ENCODE data around the gene JHY.

JHY gene

DNA sequence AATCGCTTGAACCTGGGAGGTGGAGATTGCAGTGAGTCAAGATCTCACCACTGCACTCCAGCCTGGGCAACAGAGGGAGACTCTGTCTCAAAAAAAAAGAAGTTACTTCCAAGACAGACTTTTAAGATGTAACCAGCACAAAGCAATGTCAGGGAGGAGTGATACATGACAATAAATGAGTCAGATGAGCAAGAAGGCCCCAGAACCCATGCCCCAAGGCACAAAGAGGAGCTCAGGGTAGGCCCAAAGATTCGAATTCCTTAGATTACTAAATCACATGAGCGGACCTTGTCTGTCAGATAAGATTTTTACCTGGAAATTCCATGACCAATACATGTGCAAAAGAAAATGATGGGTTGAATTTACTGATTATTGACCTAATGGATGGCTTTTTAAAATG, 10.5 kb upstream of the JHY start:
- no peak for DNase-seq (ENCODE audit: low read depth)

DNA sequence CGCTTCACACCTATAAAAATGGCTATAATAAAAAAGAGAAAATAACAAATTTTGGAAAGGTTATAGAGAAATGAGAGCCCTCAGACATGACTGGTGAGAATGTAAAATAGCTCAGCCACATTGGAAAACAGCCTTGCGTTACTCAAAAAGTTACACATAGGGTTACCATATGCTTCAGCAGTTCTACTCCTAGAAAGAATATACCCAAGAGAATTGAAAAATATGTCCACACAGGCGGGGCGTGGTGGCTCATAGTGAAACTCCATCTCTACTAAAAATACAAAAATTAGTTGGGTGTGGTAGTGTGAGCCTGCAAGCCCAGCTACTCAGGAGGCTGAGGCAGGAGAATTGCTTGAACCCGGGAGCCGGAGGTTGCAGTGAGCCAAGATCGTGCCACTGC, 7.6 kb upstream of the JHY start:
- DNase-seq (ENCODE audit: low read depth), result no peak

DNA sequence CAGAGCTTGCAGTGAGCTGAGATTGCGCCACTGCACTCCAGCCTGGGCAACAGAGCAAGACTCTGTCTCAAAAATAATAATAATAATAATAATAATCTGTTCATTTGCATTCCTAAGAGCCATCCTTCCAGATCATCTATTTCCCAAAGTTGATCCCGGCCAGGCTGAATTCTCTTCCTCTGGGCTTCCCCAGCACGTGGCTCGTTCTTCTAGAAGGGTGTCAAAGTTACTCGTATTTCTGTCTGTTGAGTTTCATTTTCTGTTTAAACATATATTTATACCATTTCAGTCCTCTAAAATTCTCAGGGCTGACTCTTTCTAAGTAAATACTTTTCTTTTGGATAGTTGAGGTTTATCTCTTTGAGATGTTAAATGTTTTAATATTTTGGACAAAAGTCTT, 4.8 kb upstream of the JHY start:
- no peak for DNase-seq (ENCODE audit: low read depth)

DNA sequence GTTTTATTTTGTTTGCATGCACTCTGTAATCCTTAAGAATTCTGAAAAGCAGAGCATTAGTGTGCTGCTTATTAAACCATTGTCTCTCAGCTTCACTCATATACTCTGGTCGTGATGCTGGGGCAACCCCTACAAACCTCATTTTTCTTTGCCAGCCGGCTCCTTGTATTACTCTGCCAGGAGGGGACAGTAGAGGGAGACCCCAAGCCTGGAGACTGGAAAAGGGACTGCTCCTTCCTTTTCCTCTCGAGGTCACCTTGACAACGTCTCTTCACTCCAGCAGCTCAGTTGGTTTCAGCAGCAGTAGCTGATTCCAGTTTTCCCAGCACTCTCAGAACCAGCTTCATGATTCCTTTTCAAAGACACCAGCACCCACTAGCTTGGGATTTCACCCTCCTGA, 2.8 kb upstream of the JHY start:
- no peak for DNase-seq (ENCODE audit: low read depth)

DNA sequence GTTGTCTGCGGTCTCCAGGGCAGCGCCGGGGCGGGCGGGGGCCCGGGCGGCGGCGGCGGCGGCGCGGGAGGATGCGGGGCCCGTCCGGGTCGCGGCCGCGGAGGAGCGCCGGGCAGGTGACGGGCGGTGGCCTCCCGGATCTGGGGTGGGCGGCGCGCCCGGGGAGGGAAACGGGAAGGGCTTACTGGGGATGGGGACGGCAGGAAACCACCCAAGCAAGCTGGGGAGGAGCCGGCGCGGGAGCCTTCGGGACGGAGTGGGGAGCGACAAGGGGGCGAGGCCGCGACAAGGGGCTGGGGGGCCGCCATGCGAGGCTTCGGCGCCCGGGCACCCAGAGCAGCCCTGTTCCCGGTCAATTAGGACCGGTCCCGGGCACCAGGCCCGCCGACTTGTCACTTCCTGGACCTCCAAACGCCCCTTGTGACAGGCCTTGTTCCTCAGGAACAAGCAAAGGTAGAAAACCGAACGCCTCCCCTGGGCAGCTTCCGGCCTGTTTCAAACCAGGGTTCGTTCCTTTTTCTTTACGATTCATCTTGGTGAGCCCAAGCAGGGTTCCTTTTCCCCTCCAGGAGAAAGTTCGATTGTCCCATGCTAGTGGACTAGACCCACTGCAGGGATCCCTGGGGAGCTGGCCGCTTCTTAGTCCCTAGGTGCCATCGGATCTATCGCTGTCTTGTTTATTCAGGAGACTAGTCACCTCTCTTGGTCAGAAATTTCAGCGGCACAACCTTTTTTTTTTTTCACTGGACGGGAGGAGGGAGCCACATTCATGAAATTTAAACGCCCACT, 492 bp downstream of the JHY start:
- peak; percentile 22 for DNase-seq (ENCODE audit: low read depth)

DNA sequence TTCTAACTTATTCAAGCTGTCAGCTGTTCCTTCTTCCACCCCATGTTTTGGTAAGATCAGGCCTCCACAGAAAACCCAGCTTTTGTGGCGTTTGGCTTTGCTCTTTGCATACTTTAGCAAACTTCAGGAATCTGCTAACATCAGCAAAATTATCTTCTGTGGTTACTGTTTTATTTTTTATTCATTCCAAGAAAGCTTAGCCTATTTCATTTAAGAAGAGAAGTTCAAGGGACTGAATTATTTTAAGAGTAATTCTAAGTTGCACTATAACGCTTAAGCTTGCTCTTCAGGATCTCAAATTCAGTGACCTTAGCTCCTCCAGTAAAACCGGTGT, 1.1 kb downstream of the JHY start:
- no peak for DNase-seq (ENCODE audit: low read depth)

DNA sequence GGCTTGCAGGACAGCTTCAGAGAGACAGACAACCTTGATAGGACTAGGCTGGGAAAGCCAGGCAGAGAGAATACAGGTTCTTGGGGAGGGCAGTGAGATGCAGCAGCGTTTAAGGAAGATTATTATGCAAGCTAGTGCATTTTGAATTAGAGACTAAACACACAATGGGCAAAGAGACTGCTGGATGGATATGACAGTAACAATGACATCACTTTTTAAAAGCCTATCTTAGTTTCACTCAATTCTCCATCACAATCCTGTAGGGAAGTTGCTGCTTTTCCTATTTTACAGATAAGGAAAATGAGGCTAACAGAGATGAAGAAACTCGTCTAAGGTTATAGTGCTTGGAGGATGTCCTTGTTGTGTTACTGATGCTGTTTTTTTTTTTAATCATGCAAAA, 5.6 kb downstream of the JHY start:
- DNase-seq (ENCODE audit: low read depth), result no peak

DNA sequence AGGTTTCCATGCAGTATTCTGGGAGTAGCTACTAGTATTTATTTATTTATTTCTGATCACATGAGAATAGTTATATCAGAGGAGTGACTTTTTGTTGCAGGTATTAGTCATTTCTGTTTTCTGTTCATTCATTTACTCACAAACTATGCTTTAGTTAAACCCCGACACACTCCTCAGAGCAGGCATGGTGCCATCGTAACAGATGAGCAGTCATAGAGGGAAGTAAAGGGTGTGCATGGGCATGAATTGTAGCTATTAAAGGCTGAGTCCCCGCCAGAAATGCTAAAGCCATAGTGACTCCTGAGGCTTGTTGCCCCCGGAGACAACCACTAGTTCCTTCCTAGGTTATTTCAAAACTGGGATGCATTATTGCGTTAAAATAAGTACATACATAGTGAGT, 10.6 kb downstream of the JHY start:
- DNase-seq (ENCODE audit: low read depth), result no peak

DNA sequence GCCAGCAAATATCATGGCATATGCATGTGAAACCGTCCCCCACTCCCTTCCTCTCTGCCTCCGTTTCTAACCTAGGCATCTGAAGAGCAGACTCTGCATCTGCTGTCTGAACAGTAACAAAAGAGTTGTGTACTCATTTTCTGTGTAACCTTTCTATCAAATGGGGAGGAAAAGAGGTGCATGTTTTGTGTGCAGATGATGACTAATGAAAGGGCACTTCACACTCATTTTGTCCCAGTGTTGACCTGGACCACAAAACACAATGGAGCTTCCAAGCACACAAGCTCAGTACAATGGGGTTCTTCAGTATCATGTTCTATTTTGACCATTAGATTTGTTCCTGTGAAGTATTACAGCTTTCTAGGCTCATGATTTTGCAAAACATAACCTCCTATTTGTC, 13.0 kb downstream of the JHY start:
- DNase-seq (ENCODE audit: low read depth), result no peak

DNA sequence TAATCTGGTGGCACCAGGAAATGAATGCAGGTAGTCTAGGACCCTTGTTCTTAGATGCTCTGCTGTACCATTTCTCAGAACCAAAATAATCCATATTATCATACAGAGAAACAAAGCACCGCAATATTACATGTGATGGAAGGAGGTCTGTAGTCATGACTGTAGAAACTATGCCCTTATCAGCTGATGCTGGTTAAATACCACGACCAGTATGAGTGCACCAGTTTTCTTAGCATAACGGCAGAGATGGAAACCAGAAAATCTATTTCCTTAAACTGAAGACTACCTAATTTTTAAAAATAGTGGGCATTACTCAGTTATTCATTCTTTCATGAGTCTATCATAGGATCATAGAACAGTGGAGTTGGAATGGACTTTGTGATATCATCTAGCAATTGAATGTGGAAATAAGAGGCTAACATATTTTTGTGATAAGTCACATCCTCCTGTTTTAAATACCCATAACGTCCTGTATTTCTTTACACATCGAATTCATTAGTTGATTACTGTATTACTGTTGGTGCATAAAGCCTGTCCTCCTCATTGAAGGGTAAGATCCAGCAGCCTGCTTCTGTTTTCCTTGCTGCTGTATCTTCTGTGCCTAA, 15.1 kb downstream of the JHY start:
- no peak for DNase-seq (ENCODE audit: low read depth)

DNA sequence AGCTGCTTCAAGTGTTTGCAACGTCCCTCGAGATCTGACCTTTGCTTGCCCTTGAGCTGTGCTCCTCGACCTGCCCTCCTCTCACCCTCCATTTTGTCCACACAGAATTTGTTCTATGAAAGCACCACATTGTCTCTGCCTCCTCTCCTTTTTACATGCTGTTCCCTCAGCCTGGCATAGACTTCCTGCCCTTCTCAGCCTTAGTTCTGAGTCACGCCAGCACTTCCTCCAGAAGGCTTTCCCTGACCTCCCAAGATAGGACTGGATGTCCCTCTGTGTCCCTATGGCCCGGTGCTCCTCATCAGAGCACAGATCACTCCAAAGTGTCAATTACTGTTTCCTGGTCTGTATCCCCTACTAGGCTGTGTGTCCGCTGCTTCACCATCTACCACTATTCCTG, 16.2 kb downstream of the JHY start:
- no peak for DNase-seq (ENCODE audit: low read depth)

DNA sequence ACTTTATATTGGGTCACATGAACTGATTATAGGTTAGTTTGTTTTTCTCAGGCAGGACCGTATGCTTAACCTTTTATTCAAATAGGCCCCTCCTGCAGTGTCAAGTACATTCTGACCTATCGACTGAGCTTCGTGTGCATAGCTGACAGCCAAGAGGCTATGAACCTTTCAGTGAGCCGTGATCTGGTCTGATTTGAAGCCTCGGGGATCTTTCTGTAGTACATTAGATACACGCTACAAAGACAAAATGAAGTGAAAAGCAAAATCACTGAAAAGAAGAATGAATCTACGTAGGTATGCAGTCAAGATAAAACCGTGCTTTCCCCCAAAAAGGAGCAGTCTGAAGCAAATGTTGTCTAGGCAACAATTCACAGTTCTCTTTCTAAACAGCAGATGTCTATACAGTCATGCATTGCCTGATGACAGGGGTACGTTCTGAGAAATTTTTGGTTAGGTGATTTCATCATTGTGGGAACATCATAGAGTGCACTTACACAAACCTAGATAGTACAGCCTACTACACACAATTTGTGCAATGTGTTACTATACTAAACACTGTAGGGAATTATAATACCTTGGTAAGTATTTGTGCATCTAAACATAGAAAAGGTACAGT, 18.1 kb downstream of the JHY start:
- DNase-seq (ENCODE audit: low read depth), result no peak

DNA sequence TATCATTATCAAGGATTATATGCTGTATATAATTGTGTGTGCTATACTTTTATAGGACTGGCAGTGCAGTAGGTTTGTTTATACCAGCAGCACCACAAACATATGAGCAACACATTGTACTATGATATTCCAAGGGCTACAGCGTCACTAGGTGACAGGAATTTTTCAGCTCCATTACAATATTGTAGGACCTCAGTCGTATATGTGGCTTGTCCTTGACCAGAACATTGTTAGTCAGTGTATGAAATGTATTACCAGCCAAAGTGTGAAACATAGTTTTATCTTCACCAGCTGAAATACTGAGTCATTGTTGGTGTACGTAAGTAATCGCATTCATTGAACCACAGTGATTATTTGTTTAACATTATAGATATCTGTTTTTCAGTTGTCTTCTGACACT, 20.4 kb downstream of the JHY start:
- DNase-seq (ENCODE audit: low read depth), result no peak

DNA sequence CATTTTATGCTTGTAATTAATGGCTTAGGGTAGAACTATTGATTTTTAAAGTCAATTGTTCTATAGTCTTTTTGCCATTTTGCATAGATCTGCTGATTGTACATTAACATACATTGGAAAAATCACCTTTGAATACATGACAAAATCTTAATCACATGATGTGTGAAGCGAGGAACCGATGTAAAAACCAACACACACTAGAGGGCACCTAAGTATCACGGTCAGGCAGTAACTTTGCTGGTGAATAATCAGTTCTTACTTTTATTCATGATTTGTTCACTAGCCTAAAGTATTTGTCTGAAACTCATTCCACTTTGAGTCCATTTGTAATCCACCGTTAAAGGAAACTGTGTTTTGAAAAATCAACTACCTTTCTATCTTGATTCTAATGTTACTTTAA, 28.2 kb downstream of the JHY start:
- DNase-seq (ENCODE audit: low read depth), result no peak

DNA sequence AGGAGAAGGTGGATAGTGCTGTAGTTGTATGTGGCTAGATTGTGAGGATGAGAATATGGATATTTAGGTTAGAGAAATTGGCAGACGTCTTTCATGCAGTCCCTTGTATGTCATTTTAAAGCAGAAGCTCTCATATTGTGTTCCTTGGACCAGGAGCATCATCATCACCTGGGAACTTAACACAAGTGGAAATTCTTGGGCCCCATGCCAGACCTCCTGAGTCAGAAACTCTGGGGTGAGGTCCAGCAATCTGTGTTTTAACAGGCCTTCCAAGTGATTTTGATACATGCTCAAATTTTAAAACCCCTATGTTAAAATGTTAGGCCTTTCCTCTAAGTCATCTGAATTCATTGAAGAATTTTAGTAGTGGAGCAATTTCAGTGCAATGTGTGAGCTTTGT, 34.8 kb downstream of the JHY start:
- no peak for DNase-seq (ENCODE audit: low read depth)

DNA sequence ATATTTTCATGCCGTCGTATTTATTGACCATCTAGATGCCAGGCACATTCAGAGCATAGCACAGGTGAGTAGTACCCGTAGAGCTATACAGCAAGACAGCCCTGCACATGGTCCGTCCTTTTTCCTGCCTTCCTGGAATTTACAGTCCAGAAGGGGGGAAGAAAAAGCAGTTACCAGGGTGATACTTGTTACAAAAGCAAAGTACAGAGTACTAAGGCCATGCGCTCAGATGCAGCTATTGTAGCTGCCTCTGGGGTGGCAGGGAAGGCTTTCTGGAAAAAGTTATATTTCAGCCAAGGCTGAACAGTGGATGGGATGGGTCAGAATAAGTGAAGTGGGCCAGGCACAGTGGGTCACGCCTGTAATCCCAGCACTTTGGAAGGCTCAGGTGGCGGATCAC, 36.2 kb downstream of the JHY start:
- no peak for DNase-seq (ENCODE audit: low read depth)

DNA sequence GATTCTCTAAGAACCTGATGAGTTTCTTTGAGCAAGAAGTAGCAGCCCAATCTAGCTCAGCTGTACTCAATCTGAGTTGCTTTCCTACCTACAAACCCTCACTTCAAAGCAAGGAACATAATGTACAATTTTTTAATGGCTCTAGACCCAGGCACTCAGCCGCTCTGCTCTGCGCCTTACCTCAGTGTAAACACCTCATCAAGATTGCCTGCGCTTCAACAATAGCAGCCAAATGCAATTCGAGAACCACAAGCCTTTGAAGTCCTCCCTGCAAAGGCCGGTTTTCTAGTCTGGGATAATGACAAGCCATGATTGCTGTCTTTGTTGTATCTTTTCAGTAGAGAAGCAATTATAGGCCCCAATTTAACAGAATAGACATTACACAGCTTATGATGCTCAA, 38.0 kb downstream of the JHY start:
- no peak for DNase-seq (ENCODE audit: low read depth)

DNA sequence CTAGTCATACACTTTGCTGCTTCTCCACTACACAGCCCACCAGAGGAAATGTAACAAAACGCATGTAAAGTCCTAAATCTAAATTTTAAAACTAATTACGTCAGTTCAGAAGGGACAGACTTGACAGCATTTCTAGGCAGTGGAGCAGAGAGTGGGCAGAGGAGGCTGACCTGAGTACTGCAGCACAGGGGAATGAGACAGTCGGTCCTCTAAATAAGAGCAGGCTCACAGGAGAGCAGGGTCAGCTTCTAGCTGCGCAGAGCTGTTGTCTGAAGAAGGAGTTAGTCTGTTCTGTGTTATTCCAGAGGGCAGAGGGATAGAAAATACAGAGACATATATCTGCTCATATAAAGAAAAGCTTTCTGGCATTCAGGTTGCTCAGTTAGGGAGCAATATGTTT, 40.3 kb downstream of the JHY start:
- DNase-seq (ENCODE audit: low read depth), result no peak

DNA sequence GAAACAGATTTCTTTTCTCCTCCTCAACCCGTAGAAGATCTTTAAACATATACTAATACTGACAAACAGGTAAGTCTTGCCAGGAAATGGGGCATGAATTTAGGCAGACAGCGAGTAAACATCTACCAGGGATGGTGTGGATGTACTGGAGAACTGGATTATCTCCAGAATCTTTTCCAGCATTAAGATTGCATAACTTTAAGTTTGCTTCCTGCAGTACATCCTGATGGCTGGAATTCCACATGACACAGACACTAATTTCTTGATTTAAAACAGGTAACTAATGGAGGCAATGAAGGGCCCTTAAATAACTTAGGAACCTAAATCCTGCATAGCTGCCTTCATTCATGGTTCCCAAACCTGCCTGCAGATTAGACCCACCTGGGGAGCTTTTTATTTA, 40.7 kb downstream of the JHY start:
- no peak for DNase-seq (ENCODE audit: low read depth)

DNA sequence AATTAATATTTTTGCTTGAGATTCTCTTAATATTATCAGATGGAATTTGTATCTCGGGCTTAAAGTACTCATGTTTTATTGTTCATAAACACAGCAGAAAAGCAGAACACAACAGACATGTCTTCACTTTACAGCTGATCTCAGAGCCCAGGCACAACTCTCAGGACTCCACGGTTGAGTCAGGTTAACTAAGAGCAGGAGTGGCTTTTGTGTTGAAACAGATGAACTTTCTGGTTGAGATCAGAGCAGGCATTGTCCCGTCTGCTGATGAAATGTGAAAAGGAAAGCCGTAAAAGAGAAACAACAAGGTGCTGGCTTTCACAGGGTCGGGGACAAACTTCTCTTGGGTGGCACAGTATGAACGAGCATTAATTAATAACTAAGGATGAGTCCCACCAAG, 49.0 kb downstream of the JHY start:
- DNase-seq (ENCODE audit: low read depth), result no peak

DNA sequence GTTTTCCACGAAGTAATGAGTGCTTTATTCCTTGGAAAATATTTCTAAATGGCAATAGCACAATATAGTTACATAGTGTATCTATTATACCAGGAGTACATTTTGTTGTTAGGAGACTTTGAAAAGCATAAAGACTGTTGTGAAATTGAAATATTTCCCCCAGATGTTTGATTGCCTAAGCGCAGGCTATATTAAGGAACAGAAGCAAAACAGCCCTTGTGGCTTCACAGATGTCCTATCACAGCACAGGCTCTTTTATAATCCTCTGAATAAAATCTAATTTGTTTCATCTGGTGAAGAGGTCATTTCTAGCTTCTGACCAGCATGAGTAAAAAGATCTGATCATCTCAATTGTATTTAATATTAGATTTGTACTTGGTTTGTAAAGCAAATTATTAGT, 50.9 kb downstream of the JHY start:
- no peak for DNase-seq (ENCODE audit: low read depth)

DNA sequence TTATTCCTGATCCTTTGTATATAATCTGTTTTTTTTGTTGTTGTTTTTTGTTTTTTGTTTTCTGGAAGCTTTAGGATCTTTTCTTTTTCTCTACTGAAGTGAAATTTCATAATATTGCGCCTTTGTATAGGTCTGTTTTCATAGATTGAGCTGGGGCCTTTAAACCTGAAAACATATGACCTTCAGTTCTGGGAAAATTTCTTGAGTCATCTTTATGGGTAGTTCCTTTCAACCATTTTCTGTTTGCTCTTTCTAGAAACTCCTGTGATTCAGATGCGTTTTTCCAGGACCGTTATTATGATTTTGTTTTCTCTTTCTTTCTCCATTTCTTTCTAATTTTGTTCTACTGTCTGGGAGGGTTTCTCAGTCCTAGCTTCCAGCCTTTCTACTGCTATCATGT, 55.4 kb downstream of the JHY start:
- DNase-seq (ENCODE audit: low read depth), result no peak

DNA sequence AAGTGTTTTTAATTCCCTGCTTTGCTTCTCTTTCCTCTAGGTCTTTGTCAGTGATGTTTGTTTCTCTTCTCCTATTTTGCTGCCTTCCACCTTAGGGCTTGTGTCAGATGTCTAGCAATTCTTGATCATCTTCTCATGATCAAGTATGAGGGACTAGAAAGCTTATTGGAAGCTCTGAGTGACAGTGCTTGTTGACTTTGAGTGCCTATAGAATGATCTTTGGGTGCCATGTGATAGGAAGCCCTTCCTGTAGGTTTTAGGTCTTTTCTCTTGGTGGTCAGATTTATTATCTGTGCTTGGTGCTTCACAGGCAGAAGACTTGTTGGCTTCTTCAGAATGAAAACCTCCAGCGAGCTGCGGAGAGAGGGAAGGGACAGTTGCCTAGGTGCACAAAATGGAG, 56.0 kb downstream of the JHY start:
- no peak for DNase-seq (ENCODE audit: low read depth)

DNA sequence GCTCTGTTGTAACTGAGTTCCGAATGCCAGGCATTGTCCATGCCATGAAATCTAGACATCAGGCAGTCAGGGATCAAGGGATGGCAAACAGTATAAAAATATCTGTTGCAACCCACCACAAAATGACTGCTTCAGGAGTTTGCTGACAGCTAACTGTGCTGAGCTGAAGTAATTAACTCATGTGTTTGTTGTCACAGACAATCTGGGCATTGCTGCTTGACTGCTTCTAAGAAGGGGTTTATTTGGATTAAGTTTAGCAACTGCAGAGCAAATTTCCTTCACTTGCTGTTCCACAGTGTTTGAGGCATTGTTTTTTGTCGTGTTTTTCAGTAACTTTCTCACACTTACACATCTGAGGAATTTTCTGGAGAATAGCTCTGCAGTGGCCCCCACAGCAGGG, 68.7 kb downstream of the JHY start:
- no peak for DNase-seq (ENCODE audit: low read depth)

Data from stimulated activated CD8-positive, alpha-beta memory T cell treated with anti-CD3 and anti-CD28 coated beads, Interleukin-12 subunit alpha, Interleukin-12 subunit beta, amount 100 ng/mL, for 4 hours (primary cell).